ENCODE data around the gene RGMA. TPM values are rescaled to one million over a fixed set of nuclear protein-coding genes. Genes with fewer than 3 reads are reported as not detected.

RGMA gene
- total and polyA plus RNA-seq, 2 experiments from 2014 or later = 34.2 to 36.5 TPM

GRCh38 chr15:93024293-93024692, 64.7 kb downstream of the RGMA start:
- Mint-ChIP-seq H3K4me1 (peaks cover 5% of the 10 kb centered on the region; the same call in 2 of the 3 replicates), H3K27ac (no peak overlapping the region), H3K4me3 (no peak overlapping the region), H3K36me3 (ENCODE audit: low read depth) (peaks cover 80% of the 10 kb centered on the region), H3K27me3 (ENCODE audit: insufficient read depth, low read depth, poor library complexity) (peaks cover 18% of the 10 kb centered on the region), H3K9me3 (no peaks in the 10 kb centered on the region)
- no peak for DNase-seq (ENCODE audit: low spot score)
- H3F3A ChIP-seq (replicated peaks; ENCODE audit: low read depth) = peaks cover 22% of the 10 kb centered on the region
- H3K27ac ChIP-seq (ENCODE audit: low read depth) = no peak overlapping the region
- H3K27me3 ChIP-seq (ENCODE audit: insufficient read depth) = no peaks in the 10 kb centered on the region
- TF ChIP-seq NANOG (IDR thresholded peaks at IDR 0.05; ENCODE audit: borderline replicate concordance) (no peak), CREB1 (CRISPR knock-in tag; IDR thresholded peaks at IDR 0.05; ENCODE audit: low read depth) (no peak), POLR2AphosphoS5 (IDR thresholded peaks at IDR 0.05; ENCODE audit: low read depth) (no peak), ZNF114 (CRISPR knock-in tag; IDR thresholded peaks at IDR 0.05) (no peak), ZNF462 (CRISPR knock-in tag; IDR thresholded peaks at IDR 0.05) (no peak), EZH2 (IDR thresholded peaks at IDR 0.05; ENCODE audit: low read depth, unreplicated experiment) (no peak)
- TF ChIP-seq, protein P1, sequence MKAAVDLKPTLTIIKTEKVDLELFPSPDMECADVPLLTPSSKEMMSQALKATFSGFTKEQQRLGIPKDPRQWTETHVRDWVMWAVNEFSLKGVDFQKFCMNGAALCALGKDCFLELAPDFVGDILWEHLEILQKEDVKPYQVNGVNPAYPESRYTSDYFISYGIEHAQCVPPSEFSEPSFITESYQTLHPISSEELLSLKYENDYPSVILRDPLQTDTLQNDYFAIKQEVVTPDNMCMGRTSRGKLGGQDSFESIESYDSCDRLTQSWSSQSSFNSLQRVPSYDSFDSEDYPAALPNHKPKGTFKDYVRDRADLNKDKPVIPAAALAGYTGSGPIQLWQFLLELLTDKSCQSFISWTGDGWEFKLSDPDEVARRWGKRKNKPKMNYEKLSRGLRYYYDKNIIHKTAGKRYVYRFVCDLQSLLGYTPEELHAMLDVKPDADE (IDR thresholded peaks at IDR 0.05) = no peak
- TF ChIP-seq, protein P2, sequence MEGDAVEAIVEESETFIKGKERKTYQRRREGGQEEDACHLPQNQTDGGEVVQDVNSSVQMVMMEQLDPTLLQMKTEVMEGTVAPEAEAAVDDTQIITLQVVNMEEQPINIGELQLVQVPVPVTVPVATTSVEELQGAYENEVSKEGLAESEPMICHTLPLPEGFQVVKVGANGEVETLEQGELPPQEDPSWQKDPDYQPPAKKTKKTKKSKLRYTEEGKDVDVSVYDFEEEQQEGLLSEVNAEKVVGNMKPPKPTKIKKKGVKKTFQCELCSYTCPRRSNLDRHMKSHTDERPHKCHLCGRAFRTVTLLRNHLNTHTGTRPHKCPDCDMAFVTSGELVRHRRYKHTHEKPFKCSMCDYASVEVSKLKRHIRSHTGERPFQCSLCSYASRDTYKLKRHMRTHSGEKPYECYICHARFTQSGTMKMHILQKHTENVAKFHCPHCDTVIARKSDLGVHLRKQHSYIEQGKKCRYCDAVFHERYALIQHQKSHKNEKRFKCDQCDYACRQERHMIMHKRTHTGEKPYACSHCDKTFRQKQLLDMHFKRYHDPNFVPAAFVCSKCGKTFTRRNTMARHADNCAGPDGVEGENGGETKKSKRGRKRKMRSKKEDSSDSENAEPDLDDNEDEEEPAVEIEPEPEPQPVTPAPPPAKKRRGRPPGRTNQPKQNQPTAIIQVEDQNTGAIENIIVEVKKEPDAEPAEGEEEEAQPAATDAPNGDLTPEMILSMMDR (conservative IDR thresholded peaks at IDR 0.05; ENCODE audit: low read depth in 2 of 2) = no peak
- H3K4me2 ChIP-seq = no peak overlapping the region
- no peak for ATAC-seq
- peaks cover 35% of the 10 kb centered on the region for H4K20me1 ChIP-seq (replicated peaks; ENCODE audit: insufficient read depth)
- H3K79me2 ChIP-seq (replicated peaks; ENCODE audit: insufficient read depth) = peaks cover 32% of the 10 kb centered on the region
- no peak overlapping the region for H3K4me3 ChIP-seq
- peaks cover 58% of the 10 kb centered on the region for H3K36me3 ChIP-seq (ENCODE audit: insufficient read depth)
- H3K4me1 ChIP-seq (ENCODE audit: insufficient read depth) = no peaks in the 10 kb centered on the region
- H2AFZ ChIP-seq = no peak overlapping the region
- no peaks in the 10 kb centered on the region for H3K9me2 ChIP-seq (ENCODE audit: insufficient read depth)

All from GM23338 (cell line).